22Rv1 (cell line): ENCODE results near the gene RBBP6.

Source experiments
- ZFX ChIP-seq: fragments of 450-650 bp; IDR thresholded peaks from 2 replicates; pipeline ENCODE4 v1.6.1; 2017; ENCODE audit warnings: antibody characterized with exemption, borderline replicate concordance
- TF ChIP-seq, protein P1 (sequence below): fragments of 450-650 bp; IDR thresholded peaks from 2 replicates; pipeline ENCODE4 v1.5.1; 2017; ENCODE audit warnings: mild to moderate bottlenecking

DNA sequence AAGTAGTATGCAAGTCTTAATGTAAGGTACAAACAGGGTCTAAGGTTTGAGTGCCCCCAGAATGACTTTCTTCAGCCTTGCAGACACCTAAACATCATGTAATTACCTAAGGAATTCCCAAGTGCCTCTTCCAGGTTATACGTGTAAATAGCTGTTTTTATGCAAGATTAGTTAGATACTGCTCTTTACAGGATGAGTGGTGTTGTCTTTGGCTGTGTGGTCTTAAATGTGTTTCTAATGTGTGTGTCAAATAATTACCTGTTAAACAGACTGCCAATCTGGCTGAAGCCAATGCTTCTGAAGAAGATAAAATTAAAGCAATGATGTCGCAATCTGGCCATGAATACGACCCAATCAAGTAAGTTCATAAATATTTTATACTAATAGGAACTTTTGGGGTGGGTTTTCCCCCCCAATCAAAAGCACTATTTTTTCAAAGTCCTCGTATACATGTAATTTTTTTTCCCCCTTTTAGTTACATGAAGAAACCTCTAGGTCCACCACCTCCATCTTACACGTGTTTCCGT lies 16.0 kb downstream of the RBBP6 start:
- TF ChIP-seq, protein P1, sequence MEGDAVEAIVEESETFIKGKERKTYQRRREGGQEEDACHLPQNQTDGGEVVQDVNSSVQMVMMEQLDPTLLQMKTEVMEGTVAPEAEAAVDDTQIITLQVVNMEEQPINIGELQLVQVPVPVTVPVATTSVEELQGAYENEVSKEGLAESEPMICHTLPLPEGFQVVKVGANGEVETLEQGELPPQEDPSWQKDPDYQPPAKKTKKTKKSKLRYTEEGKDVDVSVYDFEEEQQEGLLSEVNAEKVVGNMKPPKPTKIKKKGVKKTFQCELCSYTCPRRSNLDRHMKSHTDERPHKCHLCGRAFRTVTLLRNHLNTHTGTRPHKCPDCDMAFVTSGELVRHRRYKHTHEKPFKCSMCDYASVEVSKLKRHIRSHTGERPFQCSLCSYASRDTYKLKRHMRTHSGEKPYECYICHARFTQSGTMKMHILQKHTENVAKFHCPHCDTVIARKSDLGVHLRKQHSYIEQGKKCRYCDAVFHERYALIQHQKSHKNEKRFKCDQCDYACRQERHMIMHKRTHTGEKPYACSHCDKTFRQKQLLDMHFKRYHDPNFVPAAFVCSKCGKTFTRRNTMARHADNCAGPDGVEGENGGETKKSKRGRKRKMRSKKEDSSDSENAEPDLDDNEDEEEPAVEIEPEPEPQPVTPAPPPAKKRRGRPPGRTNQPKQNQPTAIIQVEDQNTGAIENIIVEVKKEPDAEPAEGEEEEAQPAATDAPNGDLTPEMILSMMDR, result no peak
- no peak for TF ChIP-seq ZFX
